A204.1 (cell line): ENCODE measurements around the gene PPP1R14C.
"Not testable (repeated sequence)": the region's sequence is repeated elsewhere in the genome, so short reads cannot be mapped to it uniquely, and the experiment has no call there.

Experiments used
- FAIRE-seq: peaks from 2 replicates; lab custom pipeline; 2012; peaks lifted over from hg19 to GRCh38; lab: Jason Lieb, UNC

PPP1R14C gene, protein sequence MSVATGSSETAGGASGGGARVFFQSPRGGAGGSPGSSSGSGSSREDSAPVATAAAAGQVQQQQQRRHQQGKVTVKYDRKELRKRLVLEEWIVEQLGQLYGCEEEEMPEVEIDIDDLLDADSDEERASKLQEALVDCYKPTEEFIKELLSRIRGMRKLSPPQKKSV

DNA sequence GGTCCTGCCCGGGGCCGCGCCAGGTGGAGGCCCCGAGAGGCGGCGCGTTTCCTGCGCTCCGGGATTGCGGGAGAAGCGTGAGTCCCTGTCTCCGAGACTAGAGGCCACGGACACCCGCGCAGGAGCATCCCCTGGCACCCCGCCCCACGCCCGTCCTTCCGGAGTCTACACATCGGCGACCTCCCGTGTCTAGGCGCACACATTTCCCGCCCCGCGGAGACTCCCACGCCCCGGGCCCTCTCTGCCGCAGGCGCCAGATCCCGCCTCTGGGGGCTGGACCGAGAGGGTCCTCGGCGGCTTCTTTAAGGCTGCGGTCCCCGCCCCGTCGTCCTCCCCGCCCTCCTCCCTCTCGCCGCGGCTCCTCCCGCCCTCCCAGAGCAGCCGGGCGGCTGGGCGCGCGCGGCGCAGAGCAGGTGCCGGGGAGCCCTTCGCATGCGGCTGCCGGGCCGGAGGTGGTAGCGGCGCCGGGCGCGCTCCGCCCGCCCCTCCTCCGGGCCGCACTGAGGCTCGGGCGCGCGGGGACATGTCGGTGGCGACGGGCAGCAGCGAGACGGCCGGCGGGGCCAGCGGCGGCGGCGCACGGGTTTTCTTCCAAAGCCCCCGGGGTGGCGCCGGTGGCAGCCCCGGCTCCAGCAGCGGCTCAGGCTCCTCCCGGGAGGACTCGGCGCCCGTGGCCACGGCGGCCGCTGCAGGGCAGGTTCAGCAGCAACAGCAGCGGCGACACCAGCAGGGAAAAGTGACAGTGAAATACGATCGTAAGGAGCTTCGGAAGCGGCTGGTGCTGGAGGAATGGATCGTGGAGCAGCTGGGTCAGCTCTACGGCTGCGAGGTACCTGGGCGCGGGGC, at the start of gene PPP1R14C:
Gene PPP1R14C (plus strand): TSS at position 375 of the 846 bp plus-strand sequence. CDS start 149 bp downstream, at position 524.
- FAIRE-seq, result no peak

DNA sequence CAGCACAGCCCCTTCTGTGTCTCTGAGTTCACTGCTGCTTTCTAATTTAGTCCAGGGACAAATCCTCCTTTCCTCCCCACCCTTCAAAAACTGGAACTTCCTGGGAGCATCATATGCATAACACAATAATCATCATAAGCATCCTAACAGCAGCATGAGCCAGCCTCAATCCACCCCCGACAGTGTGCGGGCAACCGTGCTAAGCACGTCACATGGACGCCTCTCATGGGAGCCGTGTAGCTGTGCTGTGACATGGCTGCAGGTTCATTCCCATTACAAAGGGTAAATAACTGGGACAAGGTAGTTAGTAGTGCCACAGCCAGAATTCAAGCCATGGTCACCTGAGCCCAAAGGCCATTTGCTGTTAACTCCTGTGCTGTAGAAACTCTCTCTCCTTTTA, 49.4 kb upstream of the PPP1R14C start:
- FAIRE-seq, result no peak

DNA sequence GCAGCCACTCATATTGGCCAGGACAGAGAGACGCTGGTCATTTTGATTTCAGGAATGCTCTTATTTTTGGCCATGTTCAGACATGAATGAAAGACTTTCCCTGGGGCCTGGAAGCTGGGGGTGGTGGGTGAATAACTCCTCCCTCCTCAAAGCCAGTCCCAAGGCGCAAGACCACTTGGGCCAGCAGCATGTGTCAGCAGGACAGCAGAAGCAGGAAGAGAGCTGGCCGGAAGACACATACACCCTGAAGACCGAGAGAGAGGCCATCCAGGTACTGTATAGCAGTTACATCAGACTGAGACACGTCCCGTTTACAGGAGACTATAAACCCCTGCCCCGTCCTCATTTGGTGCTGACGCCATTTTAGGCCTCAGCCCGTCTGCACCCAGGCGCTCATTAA, 44.7 kb upstream of the PPP1R14C start:
- FAIRE-seq, result no peak

DNA sequence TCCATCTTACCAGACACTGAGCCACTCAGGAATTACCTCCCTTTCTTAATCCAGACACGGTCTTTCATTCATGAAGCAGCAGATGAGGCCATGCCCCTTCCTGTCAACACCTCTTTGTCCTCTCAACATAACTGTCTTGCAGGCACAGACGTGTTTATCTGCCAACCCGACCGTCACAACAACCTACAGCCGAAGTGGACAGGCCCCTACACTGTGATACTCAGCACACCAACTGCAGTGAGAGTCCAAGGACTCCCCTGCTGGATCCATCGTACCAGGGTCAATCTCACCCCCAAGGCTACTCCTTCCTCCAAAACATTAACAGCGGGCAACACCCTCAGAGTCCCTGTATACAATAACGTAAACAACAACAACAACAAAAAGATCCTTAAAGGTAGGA, 43.3 kb upstream of the PPP1R14C start:
- no peak for FAIRE-seq

DNA sequence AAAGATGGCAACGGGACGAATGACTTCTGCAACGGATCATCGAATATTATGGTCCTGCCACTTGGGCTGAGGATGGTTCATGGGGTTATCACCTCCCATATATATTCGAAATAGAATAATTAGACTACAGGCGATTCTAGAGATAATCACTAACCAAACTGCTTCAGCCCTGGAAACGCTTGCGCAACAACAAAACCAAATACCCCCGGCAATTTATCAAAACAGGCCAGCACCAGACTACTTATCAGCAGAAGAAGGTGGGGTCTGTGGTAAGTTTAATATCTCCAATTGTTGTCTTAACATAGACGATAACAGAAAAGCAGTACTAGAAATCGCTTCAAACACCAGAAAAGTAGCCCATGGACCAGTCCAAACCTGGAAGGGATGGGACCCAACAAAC, 42.9 kb upstream of the PPP1R14C start:
- no peak for FAIRE-seq

DNA sequence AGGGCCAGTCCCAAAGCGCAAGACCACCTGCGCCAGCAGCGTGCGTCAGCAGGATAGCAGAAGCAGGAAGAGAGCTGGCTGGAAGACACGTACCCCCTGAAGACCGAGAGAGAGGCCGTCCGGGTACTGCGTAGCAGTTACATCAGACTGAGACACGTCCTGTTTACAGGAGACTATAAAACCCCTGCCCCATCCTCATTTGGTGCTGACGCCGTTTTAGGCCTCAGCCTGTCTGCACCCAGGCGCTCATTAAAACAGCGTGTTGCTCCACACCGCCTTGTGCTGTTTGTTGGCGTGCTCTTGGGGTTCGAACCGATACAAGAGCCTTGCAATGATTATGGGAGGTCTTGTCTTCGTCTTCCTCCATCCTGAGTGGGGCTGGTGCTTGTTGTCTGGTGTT, 42.1 kb upstream of the PPP1R14C start:
- FAIRE-seq, result no peak

DNA sequence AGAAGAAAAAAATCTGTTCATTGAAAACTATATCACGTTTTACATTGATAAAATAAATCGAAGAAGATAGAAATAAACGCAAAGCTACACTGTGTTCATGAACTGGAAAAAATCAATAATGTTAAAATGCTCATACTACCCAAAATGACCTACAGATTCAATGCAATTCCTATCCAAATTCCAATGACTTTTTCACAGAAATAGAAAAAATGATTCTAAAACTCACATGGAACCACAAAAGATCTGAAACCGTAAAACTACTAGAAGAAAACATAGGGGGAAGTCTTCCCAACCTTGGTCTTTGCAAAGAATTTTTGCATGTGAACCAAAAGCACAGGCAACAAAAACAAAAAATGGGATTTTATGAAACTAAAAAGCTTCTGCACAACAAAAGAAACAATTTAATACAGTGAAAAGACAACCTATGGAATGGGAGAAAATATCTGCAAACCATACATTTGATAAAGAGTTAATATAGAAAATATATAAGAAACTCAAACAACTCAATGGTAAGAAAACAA, 40.0 kb upstream of the PPP1R14C start:
- FAIRE-seq, result no peak

DNA sequence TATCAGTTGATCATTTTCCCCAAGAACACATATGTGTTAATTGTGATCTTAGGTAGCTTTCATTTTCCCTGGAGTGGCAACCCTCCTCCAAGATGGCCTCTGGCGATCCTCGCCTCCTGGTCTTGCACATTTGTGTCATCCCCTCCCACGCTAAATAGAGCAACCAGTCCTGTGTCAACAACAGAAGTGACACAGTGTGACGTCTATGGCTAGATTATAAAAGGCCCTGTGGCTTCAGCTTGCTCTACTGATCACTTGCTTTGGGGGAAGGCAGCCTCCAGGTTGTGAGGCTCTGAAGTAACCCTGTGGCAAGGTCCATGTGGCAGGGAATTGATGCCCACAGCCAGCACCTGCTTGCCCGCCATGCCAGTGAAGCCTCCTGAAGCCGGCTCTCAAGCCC, 30.6 kb upstream of the PPP1R14C start:
- no peak for FAIRE-seq

DNA sequence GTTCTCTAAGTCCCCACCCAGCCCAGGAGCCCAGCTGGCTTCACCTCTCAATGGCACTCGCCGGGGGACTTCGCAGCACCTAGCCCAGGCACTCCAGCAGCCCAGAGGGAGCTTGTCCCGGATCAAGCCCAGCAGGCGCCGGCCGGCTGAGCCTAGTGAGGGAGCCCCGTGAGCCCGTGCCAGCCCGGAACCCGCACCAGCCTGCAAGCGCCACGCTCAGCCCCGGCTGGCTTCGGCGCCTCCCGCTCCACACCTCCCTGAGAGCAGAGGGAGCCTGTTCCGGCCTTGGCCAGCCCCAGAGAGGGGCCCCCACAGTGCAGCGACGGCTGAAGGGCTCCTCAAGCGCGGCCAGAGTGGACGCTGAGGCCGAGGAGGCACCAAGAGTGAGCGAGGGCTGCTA, 27.1 kb upstream of the PPP1R14C start:
- FAIRE-seq, result no peak

DNA sequence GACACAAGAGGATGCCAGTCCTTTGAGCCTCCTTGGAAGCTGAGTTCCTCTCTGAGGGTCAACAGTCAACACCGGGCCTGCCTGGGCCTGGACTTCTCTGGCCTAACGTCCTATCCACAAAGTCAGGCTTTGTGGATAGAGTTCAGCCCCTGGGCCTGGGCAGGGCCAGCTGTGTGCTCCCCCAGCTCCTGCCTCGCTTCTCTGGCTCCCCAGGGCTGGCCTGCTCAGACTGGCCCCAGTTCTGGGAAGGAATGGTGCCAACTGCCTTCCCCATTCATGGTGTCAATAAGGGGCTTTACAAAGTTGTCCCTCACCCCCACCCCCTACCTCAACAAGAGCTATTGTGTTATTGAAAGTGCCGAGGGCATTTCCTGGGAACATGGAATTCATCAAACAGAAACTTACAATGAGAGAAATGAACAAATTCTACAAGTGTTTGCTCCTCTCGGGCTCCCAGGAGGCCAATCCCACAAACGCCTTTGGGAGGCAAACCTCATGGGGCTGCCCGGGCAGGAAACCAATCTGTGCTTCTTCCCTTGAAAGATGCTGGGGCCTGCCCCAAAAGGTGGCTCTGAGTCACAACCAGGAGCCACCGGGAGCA, 26.5 kb upstream of the PPP1R14C start:
- FAIRE-seq, result no peak

DNA sequence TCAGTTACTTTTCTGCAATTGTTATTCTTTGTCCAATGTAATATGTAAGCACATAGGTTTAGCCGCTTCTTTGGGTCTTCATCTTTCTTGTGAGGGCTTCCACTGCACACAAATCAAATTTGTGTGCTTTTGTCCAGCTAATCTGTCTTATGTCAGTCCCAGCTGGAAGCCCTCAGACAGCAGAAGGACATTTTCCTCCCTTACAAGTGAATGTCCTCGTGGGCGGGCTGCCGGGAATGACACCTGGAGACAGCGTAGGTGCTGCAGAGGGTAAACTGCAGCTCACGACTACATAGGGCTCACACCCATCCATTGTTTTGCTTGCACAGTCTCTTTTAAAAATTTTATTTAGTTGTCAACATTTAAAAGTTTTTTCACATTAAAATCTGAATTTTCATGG, 24.6 kb upstream of the PPP1R14C start:
- FAIRE-seq, result no peak

DNA sequence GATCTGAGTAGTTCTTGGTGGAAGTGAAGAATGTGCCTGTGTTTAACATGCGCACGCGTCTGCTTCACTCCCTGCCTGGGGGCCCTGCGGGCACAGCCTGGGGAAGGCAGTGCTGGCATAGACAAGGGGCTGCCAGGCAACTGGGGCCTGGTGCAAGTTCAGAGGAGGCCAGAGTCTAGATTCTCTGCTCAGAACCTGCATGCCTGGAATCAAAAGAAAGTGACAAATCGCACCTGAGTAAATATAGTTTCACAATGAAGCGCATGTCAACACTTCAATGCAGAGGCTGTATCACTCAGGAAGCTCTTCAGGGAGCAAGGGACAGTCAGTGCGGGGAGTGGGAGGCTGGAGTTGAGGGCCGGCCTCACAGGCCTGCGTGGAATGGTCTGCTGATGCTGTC, 24.2 kb upstream of the PPP1R14C start:
- no peak for FAIRE-seq

DNA sequence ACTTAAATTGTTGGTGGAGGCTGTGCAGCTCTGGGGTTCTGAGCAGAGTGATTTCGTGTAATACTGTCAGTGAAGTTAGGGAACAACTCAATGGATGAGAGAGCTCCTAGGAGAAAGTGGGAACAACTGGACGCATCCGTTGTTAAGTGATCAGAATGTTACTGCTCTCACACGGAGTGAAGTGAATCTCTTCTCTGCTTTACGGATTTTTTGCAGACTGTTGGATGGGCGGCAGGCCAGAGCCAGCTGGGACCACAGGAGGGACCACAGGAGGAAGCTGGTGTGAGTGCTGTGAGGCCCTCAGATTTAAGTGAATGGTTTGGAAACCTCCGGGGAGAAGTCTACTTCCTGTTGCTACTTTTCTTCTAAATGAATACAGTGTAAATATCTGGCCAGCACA, 23.7 kb upstream of the PPP1R14C start:
- no peak for FAIRE-seq

DNA sequence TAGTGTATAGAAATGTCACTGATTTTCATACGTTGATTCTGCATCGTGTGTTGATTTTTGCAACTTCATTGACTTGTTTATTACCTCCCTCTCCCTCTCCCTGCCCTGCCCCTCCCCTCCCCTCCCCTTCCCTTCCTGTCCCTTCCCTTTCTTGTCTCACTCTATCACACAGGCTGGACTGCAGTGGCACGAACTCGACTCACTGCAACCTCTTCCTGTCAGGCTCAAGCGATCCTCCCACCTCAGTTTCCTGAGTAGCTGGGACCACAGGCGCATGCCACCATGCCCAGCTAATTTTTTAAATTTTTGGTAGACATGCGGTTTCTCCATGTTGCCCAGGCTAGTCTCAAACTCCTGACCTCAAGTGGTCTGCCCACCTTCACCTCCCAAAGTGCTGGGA, 19.2 kb upstream of the PPP1R14C start:
- no peak for FAIRE-seq

DNA sequence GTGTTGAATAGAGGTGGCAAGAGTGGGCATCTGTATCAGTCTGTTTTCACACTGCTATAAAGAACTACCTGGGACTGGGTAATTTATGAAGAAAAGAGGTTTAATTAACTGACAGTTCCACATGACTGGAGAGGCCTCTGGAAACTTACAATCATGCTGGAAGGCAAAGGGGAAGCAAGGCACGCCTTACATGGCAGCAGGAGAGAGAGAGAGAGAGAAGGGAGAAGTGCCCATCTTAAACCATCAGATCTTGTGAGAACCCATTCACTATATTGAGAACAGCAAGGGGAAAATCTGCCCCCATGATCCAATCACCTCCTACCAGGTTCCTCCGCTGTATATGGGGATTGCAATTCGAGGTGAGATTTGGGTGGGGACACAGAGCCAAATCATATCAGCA, 18.6 kb upstream of the PPP1R14C start:
- no peak for FAIRE-seq

DNA sequence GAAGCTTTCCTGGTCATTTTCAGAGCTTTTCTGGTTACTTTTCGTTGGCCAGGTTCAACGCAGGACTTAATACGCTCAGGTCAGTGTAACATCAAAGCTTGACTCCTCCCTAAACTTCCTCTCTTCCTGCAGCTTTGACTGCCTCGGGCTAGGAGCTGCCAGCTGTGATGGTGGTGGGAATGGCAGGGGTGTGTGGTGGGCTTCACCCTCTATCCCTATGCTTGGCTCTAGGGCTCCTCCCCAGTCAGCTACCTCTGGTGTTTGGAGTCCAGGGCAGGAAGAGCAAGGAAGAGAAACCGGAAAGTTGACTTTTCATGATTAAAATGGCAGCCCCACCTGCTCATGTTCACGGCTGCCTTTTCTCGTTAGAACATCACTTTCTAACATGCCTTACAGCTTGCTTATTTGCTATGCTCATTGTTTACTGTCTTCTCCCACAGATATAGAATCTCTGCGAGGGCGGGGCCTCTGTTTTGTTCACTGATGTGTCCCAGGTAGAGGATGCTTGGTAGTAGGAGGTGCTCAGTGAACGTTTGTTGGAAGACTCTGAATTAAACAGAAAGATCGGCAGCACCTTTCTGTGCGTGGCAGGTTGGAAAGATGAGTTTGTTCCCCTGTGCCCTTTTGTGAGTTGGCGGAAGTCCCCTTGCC, 16.1 kb upstream of the PPP1R14C start:
- FAIRE-seq, result no peak

DNA sequence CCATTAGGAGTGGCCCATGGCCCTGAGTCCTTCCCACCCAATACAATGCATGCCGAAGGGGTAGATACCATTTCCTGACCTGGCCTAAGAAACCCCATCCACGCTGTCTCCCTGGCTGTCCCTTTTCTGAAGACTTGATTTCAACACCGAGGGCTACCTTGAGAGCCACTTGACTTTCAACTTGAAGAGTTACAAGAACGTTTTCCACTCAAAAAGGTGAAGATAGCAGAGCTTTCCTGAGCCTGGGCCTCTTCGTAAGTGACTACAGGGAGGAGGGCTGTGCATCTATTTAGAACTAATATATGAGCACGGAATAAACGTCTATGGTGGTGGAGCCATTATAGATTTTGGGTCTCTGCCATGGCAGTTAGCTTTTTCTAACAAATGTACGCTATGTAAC, 14.4 kb upstream of the PPP1R14C start:
- no peak for FAIRE-seq

DNA sequence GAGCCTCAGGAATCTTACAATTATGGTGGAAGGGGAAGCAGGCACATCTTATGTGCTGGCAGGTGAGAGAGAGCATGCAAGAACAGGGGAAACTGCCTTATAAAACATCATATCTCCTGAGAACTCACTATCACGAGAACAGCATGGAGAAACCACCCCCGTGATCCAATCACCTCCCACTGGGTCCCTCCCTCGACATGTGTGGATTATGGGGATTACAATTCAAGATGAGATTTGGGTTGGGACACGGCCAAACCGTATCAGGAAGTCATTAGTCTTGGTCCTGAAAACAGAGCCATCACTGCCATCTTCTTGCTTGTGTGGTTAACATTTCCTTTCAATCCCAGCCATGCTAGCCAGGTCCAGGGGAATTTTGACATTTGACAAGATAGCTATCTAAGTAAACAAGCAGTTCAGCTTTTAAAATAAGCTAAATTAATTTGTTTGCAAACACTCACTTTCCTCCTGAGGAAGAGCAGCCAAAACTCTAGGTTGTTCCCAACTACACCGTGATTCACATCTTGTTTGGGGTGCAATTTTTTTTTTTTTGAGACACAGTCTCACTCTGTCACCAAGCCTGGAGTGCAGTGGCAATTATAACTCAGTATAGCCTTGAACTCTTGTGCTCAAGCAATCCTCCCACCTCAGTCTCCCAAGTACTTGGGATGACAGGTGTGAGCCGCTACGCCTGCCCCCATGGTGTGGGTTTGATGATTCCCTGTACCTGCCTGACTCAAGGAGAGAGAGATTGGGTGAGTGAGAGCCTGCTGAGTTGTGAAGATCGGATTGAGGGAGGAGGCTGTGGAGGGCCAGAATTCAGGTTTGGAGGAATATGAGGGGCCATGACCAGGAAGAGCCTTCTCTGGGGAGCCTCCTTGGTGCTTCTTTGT, 13.0 kb upstream of the PPP1R14C start:
- FAIRE-seq, result no peak

DNA sequence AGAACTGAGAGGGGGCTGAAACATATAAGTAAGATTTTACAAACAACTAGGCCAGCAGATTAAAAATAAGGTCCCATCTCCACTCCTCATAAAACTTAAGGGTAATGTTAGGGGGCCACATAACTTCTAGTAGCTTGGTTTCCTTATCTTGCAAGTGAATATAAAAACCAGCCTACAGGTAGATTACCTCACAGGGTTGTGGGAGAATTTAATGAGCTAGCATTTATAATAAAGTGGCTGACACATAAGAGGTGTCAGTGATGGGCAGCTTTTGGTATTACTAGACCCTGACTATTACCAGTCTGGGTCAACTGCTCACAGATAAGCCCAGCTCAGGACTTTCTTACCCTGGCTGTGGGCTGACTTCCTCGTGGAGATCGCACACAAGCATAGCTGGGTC, 9.2 kb upstream of the PPP1R14C start:
- FAIRE-seq, result no peak

DNA sequence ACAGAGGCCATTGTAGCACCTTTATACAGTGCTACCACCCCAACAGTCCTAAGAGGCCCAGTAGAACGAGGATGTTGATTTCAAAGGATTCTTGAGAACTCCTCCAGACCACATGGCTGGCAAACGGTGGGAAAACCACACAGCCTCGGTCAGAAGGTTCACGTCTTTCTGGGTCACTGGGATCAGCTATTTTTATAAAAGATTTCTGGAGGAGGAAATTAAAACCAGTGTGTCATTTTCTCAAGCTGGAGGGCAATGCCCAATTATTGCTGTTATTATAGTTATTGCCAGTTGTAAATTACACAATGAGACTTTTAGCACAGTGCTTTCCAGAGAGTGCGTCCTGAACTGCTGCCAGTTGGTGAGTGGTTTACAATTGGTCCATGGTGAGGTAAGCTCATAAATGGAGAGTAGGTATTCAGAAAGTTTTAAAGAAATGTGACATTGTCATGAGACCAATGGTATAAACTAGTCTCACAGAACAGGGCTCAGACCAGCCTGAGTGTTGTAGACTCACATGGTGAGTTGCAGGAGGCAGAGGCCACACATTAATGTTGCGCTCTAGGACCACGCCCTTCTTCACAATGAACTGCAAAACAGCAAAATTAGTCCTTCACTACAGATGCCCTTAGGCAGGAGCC, 8.4 kb upstream of the PPP1R14C start:
- no peak for FAIRE-seq

DNA sequence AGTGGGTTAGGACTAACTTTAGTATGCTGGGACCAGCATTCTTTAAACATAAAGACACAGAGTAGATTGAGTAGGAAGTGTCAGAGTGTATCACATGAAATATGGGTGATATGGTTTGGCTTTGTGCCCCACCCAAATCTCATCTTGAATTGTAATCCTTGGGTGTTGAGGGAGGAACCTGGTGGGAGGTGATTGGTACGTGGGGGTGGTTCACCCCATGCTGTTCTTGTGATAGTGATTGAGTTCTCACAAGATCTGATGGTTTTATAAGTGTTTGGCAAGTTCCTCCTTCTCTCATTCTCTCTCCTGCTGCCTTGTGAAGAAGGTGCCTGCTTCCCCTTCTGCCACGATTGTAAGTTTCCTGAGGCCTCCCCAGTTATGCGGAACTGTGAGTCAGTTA, 5.1 kb upstream of the PPP1R14C start:
- FAIRE-seq, result not testable (repeated sequence)
